Caco-2 (cell line): ENCODE data around the gene BLOC1S3. TPM values are rescaled to one million over a fixed set of nuclear protein-coding genes. Genes with fewer than 3 reads are reported as not detected.

Experiments used
- BruUV-seq: library from RNA; stranded (reverse); fragments of 400-500 nt; replicated peaks from 2 replicates; lab custom pipeline; 2021; lab: Mats Ljungman, UMichigan
- CTCF ChIA-PET: fragments of 300-600 bp; sonication (Branson Sonifier 250); formaldehyde crosslinking; loops from one replicate; lab custom pipeline; 2022; ENCODE audit warnings: antibody characterized with exemption; lab: Charles Lee
- POLR2A ChIA-PET: fragments of 300-600 bp; sonication (Branson Sonifier 250); formaldehyde crosslinking; loops from one replicate; lab custom pipeline; 2022; ENCODE audit warnings: antibody characterized with exemption; lab: Charles Lee
- DNase-seq, 2 experiments: peaks; one replicate each; pipeline versions ENCODE4 v3.0.0 to v3.0.0-alpha.2; 2020 to 2022
- H3K27me3 ChIP-seq: replicated peaks from 2 replicates; pipeline ENCODE4 v1.6.0; 2011; ENCODE audit warnings: low read length; ENCODE audit not compliant: control insufficient read depth, insufficient read depth
- H3K36me3 ChIP-seq: 2 replicates; pipeline ENCODE4 v1.5.1; 2011; ENCODE audit warnings: low read length; ENCODE audit not compliant: control insufficient read depth, insufficient read depth
- H3K4me1 ChIP-seq: fragments of 250-450 bp; sonication (Bioruptor Pico); 2 replicates; pipeline ENCODE4 v1.5.1; 2020; ENCODE audit warnings: mild to moderate bottlenecking
- H3K4me3 ChIP-seq: 2 replicates; pipeline ENCODE4 v1.5.1; 2011; ENCODE audit warnings: low read depth, mild to moderate bottlenecking, control low read depth, low read length
- H3K9me3 ChIP-seq: fragments of 250-450 bp; sonication (Bioruptor Pico); 2 replicates; pipeline ENCODE4 v1.5.1; 2020; ENCODE audit warnings: mild to moderate bottlenecking, moderate library complexity
- H3K27ac Mint-ChIP-seq: one replicate; pipeline ENCODE4 v1.8.0; 2022; ENCODE audit warnings: mixed read lengths; ENCODE audit not compliant: unreplicated experiment
- H3K27me3 Mint-ChIP-seq: one replicate; pipeline ENCODE4 v1.8.0; 2022; ENCODE audit warnings: mixed read lengths; ENCODE audit not compliant: insufficient read depth, unreplicated experiment
- H3K36me3 Mint-ChIP-seq: one replicate; pipeline ENCODE4 v1.8.0; 2022; ENCODE audit warnings: mild to moderate bottlenecking, mixed read lengths; ENCODE audit not compliant: insufficient read depth, unreplicated experiment
- H3K4me1 Mint-ChIP-seq: one replicate; pipeline ENCODE4 v1.8.0; 2022; ENCODE audit warnings: low read depth, mixed read lengths; ENCODE audit not compliant: unreplicated experiment
- H3K4me3 Mint-ChIP-seq: one replicate; pipeline ENCODE4 v1.8.0; 2022; ENCODE audit warnings: mild to moderate bottlenecking, moderate library complexity, mixed read lengths; ENCODE audit not compliant: unreplicated experiment
- H3K9me3 Mint-ChIP-seq: one replicate; pipeline ENCODE4 v1.8.0; 2022; ENCODE audit warnings: mixed read lengths; ENCODE audit not compliant: unreplicated experiment
- intact Hi-C: fragments of 100-400 bp; cut with micrococcal nuclease; formaldehyde crosslinking; loops from one replicate; pipeline ENCODE4 v1.10.0; 2022; ENCODE audit not compliant: unreplicated experiment
- total RNA-seq: library from RNA; stranded (reverse); gene quantifications from 2 replicates; pipeline ENCODE4 v1.2.3, GENCODE V29; 2022
- TF ChIP-seq, protein P1 (sequence below), 2 experiments: fragments of 200-600 bp in 1 of 2; IDR thresholded peaks; 1 replicate in 1 of 2; 2 replicates in 1 of 2; pipeline versions ENCODE4 v1.5.1 to v1.8.0; 2011 to 2022; ENCODE audit warnings: antibody characterized with exemption in 1 of 2, control low read depth in 1 of 2, inconsistent platforms in 1 of 2, low read depth in 1 of 2, low read length in 1 of 2, mild to moderate bottlenecking in 1 of 2, moderate library complexity in 1 of 2; ENCODE audit not compliant: insufficient read depth in 1 of 2, severe bottlenecking in 1 of 2, unreplicated experiment in 1 of 2

Gene BLOC1S3
- total RNA-seq, 1 experiment from 2014 or later, result 20.4 TPM

DNA sequence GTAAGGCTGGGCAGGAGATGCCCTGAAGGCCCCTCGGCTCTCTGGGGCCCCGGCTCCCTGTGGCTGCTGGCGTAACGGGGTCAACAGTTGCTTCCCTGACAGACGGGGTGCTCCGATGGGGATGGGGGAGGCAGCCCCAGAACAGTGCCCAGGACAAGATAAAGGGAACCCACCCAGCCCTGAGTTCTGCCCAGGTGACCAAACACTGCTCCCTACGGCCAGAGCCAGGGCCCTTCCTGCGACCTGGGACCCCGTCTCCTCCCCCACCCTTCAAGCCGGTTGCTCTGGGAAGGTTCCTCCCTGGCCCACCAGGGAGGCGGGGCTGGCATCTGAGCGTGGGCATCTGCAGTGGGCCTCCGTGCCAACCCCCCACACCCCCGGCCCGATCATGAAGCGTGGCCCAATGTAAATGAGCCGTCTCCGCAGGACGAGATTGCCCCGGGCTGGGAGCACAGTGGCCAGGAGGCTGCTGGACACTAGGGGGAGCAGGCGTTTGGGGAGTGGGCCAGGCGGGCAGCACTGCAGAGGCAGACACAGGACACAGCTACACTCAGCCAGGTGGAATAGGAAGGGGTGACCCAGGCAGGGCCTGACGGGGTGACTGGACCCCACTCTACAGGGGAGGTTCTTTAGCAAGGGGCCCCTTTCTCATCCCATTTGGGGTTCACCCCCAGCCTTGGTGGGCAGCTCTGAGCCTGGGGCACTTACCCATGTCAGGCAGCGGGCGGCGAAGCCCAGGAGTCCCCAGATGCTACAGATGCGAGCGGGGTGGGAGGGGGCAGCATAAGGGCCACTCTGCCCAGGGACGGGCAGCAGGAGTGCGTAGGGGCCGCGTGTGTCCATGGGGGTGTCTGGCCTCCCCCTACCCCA is 16.6 kb upstream of the BLOC1S3 start:
- no peaks in the 10 kb centered on the region for H3K27me3 Mint-ChIP-seq
- Histone ChIP-seq H3K4me1 (peaks cover 19% of the 10 kb centered on the region), H3K4me3 (no peak overlapping the region), H3K36me3 (no peaks in the 10 kb centered on the region), H3K9me3 (no peaks in the 10 kb centered on the region), H3K27me3 (no peaks in the 10 kb centered on the region)
- intact Hi-C loops, result loop anchor here (2.0 to 5.0 kb wide), 3 partner anchors 17 to 177 kb away; partner anchors contain the start of genes BLOC1S3, EXOC3L2 and TRAPPC6A
- peaks cover 23% of the 10 kb centered on the region for H3K4me1 Mint-ChIP-seq
- DNase-seq, result peak; percentile 68 to 81
- BruUV-seq, result no TSS peak
- H3K36me3 Mint-ChIP-seq, result peaks cover 39% of the 10 kb centered on the region
- ChIA-PET POLR2A (no interaction called here), CTCF (interaction anchor here (0.6 to 1.1 kb wide), 4 partner anchors 17 to 177 kb away, joined by 3 to 12 read pairs (median 4); partner anchors contain the start of genes BLOC1S3 and TRAPPC6A)
- TF ChIP-seq, protein P1, sequence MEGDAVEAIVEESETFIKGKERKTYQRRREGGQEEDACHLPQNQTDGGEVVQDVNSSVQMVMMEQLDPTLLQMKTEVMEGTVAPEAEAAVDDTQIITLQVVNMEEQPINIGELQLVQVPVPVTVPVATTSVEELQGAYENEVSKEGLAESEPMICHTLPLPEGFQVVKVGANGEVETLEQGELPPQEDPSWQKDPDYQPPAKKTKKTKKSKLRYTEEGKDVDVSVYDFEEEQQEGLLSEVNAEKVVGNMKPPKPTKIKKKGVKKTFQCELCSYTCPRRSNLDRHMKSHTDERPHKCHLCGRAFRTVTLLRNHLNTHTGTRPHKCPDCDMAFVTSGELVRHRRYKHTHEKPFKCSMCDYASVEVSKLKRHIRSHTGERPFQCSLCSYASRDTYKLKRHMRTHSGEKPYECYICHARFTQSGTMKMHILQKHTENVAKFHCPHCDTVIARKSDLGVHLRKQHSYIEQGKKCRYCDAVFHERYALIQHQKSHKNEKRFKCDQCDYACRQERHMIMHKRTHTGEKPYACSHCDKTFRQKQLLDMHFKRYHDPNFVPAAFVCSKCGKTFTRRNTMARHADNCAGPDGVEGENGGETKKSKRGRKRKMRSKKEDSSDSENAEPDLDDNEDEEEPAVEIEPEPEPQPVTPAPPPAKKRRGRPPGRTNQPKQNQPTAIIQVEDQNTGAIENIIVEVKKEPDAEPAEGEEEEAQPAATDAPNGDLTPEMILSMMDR (IDR thresholded peaks at IDR 0.05; ENCODE audit: insufficient read depth in 1 of 2, low read depth in 1 of 2, low read length in 1 of 2, severe bottlenecking in 1 of 2, unreplicated experiment in 1 of 2), result peak; percentile 76 to 96
- H3K9me3 Mint-ChIP-seq, result no peaks in the 10 kb centered on the region
- H3K27ac Mint-ChIP-seq, result no peak overlapping the region
- H3K4me3 Mint-ChIP-seq, result peak overlapping the region; percentile 13

DNA sequence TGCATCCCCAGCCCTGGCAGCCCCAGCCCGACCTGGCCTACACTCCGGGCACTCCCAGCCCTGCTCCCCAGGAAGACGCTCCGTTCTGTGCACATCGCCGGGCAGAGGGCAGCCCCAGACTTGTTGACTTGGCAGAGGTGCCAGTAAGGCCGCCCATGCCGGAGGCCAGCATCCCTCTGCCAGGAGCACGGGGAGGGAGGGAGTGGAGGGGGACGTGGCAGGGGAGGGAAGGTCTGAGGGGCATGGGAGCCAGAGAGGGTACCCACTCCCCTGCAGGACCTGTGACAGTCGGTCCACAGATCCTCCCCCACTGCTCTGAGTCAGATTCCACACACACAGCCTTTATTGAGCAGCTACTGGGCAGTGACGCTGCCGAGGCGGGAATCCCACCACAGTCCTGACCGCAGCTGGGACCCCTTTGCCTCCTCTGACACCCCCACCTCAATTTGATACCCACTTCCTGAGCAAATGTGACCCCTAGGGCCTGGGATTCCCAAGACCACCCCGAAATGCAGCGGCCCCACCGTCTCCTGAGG is 15.9 kb upstream of the BLOC1S3 start:
- Histone ChIP-seq H3K36me3 (peaks cover under 1% of the 10 kb centered on the region; the same call in 1 of the 2 replicates), H3K4me1 (peaks cover 19% of the 10 kb centered on the region), H3K27me3 (no peaks in the 10 kb centered on the region), H3K9me3 (no peaks in the 10 kb centered on the region), H3K4me3 (no peak overlapping the region)
- Mint-ChIP-seq H3K4me3 (no peak overlapping the region), H3K27me3 (no peaks in the 10 kb centered on the region), H3K27ac (no peak overlapping the region), H3K9me3 (no peaks in the 10 kb centered on the region), H3K36me3 (peaks cover 39% of the 10 kb centered on the region), H3K4me1 (peaks cover 23% of the 10 kb centered on the region)
- no peak for DNase-seq
- intact Hi-C loops, result loop anchor here (5.0 kb wide), 1 partner anchor 85 kb away; the partner anchor contains the start of gene EXOC3L2
- TF ChIP-seq, protein P1 (IDR thresholded peaks at IDR 0.05; ENCODE audit: insufficient read depth in 1 of 2, low read depth in 1 of 2, low read length in 1 of 2, severe bottlenecking in 1 of 2, unreplicated experiment in 1 of 2), result no peak
- no TSS peak for BruUV-seq
- CTCF ChIA-PET, result interaction anchor here (0.6 to 1.1 kb wide), 5 partner anchors 9 to 176 kb away, joined by 3 to 12 read pairs (median 4); partner anchors contain the start of genes BLOC1S3 and TRAPPC6A
- POLR2A ChIA-PET, result no interaction called here

DNA sequence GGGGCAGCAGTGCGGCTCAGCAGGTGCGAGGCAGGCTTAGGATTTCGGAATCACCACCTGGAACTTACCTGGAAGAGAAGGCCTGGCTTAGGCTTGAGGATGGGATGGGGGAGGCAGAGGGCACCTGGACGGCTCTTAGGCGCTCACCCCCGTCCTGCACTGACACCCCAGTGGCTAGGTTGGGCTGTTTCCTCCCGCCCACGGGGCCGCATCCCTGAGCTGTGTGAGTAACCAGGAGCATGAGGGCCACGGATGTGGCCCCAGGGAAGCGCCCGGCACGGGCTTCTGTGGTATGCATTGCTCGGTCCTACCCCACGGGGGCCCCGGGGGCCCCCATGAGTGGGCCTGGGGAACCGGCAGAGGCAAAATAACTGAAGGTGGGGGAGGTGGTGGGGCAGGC is 15.4 kb upstream of the BLOC1S3 start:
- no peak for DNase-seq
- ChIA-PET POLR2A (no interaction called here), CTCF (interaction anchor here (0.8 to 1.1 kb wide), 2 partner anchors 9 to 85 kb away, joined by 3 to 5 read pairs; no protein-coding TSS in a partner anchor)
- H3K9me3 Mint-ChIP-seq, result no peaks in the 10 kb centered on the region
- H3K4me1 Mint-ChIP-seq, result peaks cover 23% of the 10 kb centered on the region
- H3K36me3 Mint-ChIP-seq, result peaks cover 38% of the 10 kb centered on the region
- intact Hi-C loops, result loop anchor here (5.0 kb wide), 1 partner anchor 84 kb away; the partner anchor contains the start of gene EXOC3L2
- Histone ChIP-seq H3K27me3 (no peaks in the 10 kb centered on the region), H3K4me1 (peaks cover 19% of the 10 kb centered on the region), H3K4me3 (no peak overlapping the region), H3K36me3 (peaks cover 1% of the 10 kb centered on the region; the same call in 1 of the 2 replicates), H3K9me3 (no peaks in the 10 kb centered on the region)
- TF ChIP-seq, protein P1 (IDR thresholded peaks at IDR 0.05; ENCODE audit: insufficient read depth in 1 of 2, low read depth in 1 of 2, low read length in 1 of 2, severe bottlenecking in 1 of 2, unreplicated experiment in 1 of 2), result no peak
- no peaks in the 10 kb centered on the region for H3K27me3 Mint-ChIP-seq
- no peak overlapping the region for H3K27ac Mint-ChIP-seq
- BruUV-seq, result no TSS peak
- H3K4me3 Mint-ChIP-seq, result no peak overlapping the region
